ENCODE data around the gene SLC22A23.
A peak's percentile ranks its signal among the peaks of the same experiment; 100 is the strongest.

The SLC22A23 gene

GRCh38 chr6:3359973-3360726 is 96.7 kb downstream of the SLC22A23 start:
- no peaks in the 10 kb centered on the region for H3K9me3 Mint-ChIP-seq (ENCODE audit: low read depth)
- peaks cover 4% of the 10 kb centered on the region for H3K36me3 Mint-ChIP-seq
- no peak overlapping the region for H3K27ac Mint-ChIP-seq
- peaks cover 22% of the 10 kb centered on the region for H3K4me1 Mint-ChIP-seq (ENCODE audit: low read depth)
- no peak overlapping the region for H3K4me3 Mint-ChIP-seq
- H3K27me3 Mint-ChIP-seq, result no peaks in the 10 kb centered on the region

- peaks cover 4% of the 10 kb centered on the region for H3K36me3 Mint-ChIP-seq
- H3K27me3 Mint-ChIP-seq, result no peaks in the 10 kb centered on the region
- H3K4me3 Mint-ChIP-seq, result no peak overlapping the region
- H3K9me3 Mint-ChIP-seq (ENCODE audit: low read depth), result no peaks in the 10 kb centered on the region
- no peak overlapping the region for H3K27ac Mint-ChIP-seq
- H3K4me1 Mint-ChIP-seq (ENCODE audit: low read depth), result peaks cover 31% of the 10 kb centered on the region
Measured at GRCh38 chr6:3359101-3359752, 97.6 kb downstream of the SLC22A23 start.

- Mint-ChIP-seq H3K4me3 (no peak overlapping the region), H3K27me3 (no peaks in the 10 kb centered on the region), H3K4me1 (ENCODE audit: low read depth) (peaks cover 38% of the 10 kb centered on the region), H3K27ac (peak overlapping the region; percentile 46), H3K36me3 (peaks cover 2% of the 10 kb centered on the region), H3K9me3 (ENCODE audit: low read depth) (no peaks in the 10 kb centered on the region)
Measured at GRCh38 chr6:3358413-3359100, 98.3 kb downstream of the SLC22A23 start.

GRCh38 chr6:3357678-3358077 is 99.2 kb downstream of the SLC22A23 start:
- Mint-ChIP-seq H3K4me3 (no peak overlapping the region), H3K4me1 (ENCODE audit: low read depth) (peaks cover 39% of the 10 kb centered on the region), H3K36me3 (no peaks in the 10 kb centered on the region), H3K27me3 (no peaks in the 10 kb centered on the region), H3K27ac (no peak overlapping the region), H3K9me3 (ENCODE audit: low read depth) (no peaks in the 10 kb centered on the region)

GRCh38 chr6:3356824-3357420 is 99.9 kb downstream of the SLC22A23 start:
- Mint-ChIP-seq H3K27ac (peak overlapping the region; percentile 61), H3K27me3 (no peaks in the 10 kb centered on the region), H3K36me3 (no peaks in the 10 kb centered on the region), H3K4me3 (peak overlapping the region; percentile 85), H3K4me1 (ENCODE audit: low read depth) (peaks cover 39% of the 10 kb centered on the region), H3K9me3 (ENCODE audit: low read depth) (no peaks in the 10 kb centered on the region)

- H3K4me3 Mint-ChIP-seq, result peak overlapping the region; percentile 85
- H3K36me3 Mint-ChIP-seq, result no peaks in the 10 kb centered on the region
- H3K9me3 Mint-ChIP-seq (ENCODE audit: low read depth), result no peaks in the 10 kb centered on the region
- H3K4me1 Mint-ChIP-seq (ENCODE audit: low read depth), result peaks cover 39% of the 10 kb centered on the region
- no peaks in the 10 kb centered on the region for H3K27me3 Mint-ChIP-seq
- peak overlapping the region; percentile 61 for H3K27ac Mint-ChIP-seq
Measured at GRCh38 chr6:3356056-3356823, 100.6 kb downstream of the SLC22A23 start.

- no peaks in the 10 kb centered on the region for H3K9me3 Mint-ChIP-seq (ENCODE audit: low read depth)
- H3K4me3 Mint-ChIP-seq, result peak overlapping the region; percentile 85
- no peaks in the 10 kb centered on the region for H3K36me3 Mint-ChIP-seq
- peaks cover 39% of the 10 kb centered on the region for H3K4me1 Mint-ChIP-seq (ENCODE audit: low read depth)
- no peaks in the 10 kb centered on the region for H3K27me3 Mint-ChIP-seq
- H3K27ac Mint-ChIP-seq, result peak overlapping the region; percentile 91
Measured at GRCh38 chr6:3355358-3356055, 101.3 kb downstream of the SLC22A23 start.

GRCh38 chr6:3355011-3355357 is 101.9 kb downstream of the SLC22A23 start:
- Mint-ChIP-seq H3K36me3 (no peaks in the 10 kb centered on the region), H3K9me3 (ENCODE audit: low read depth) (no peaks in the 10 kb centered on the region), H3K27ac (peak overlapping the region; percentile 91), H3K4me3 (peak overlapping the region; percentile 33), H3K4me1 (ENCODE audit: low read depth) (peaks cover 39% of the 10 kb centered on the region), H3K27me3 (no peaks in the 10 kb centered on the region)

- no peaks in the 10 kb centered on the region for H3K9me3 Mint-ChIP-seq (ENCODE audit: low read depth)
- H3K4me3 Mint-ChIP-seq, result no peak overlapping the region
- peaks cover 39% of the 10 kb centered on the region for H3K4me1 Mint-ChIP-seq (ENCODE audit: low read depth)
- H3K27ac Mint-ChIP-seq, result no peak overlapping the region
- peaks cover 4% of the 10 kb centered on the region for H3K36me3 Mint-ChIP-seq
- H3K27me3 Mint-ChIP-seq, result no peaks in the 10 kb centered on the region
Measured at GRCh38 chr6:3353939-3354338, 102.9 kb downstream of the SLC22A23 start.

GRCh38 chr6:3353213-3353903 is 103.5 kb downstream of the SLC22A23 start:
- H3K36me3 Mint-ChIP-seq, result peaks cover 4% of the 10 kb centered on the region
- H3K27me3 Mint-ChIP-seq, result no peaks in the 10 kb centered on the region
- peaks cover 38% of the 10 kb centered on the region for H3K4me1 Mint-ChIP-seq (ENCODE audit: low read depth)
- H3K9me3 Mint-ChIP-seq (ENCODE audit: low read depth), result no peaks in the 10 kb centered on the region
- no peak overlapping the region for H3K27ac Mint-ChIP-seq
- no peak overlapping the region for H3K4me3 Mint-ChIP-seq

- H3K4me3 Mint-ChIP-seq, result no peak overlapping the region
Measured at GRCh38 chr6:3352678-3353077, 104.2 kb downstream of the SLC22A23 start.

GRCh38 chr6:3351829-3352524 is 104.9 kb downstream of the SLC22A23 start:
- H3K4me3 Mint-ChIP-seq, result no peak overlapping the region
- peaks cover 35% of the 10 kb centered on the region for H3K4me1 Mint-ChIP-seq (ENCODE audit: low read depth)
- no peaks in the 10 kb centered on the region for H3K27me3 Mint-ChIP-seq
- no peak overlapping the region for H3K27ac Mint-ChIP-seq
- H3K9me3 Mint-ChIP-seq (ENCODE audit: low read depth), result no peaks in the 10 kb centered on the region
- H3K36me3 Mint-ChIP-seq, result peaks cover 4% of the 10 kb centered on the region

More at GRCh38 chr6:3352678-3353077, 104.2 kb downstream of the SLC22A23 start:
- H3K4me1 Mint-ChIP-seq (ENCODE audit: low read depth), result peaks cover 35% of the 10 kb centered on the region
- peaks cover 4% of the 10 kb centered on the region for H3K36me3 Mint-ChIP-seq
- no peaks in the 10 kb centered on the region for H3K27me3 Mint-ChIP-seq
- H3K27ac Mint-ChIP-seq, result no peak overlapping the region
- H3K9me3 Mint-ChIP-seq (ENCODE audit: low read depth), result no peaks in the 10 kb centered on the region

- no peaks in the 10 kb centered on the region for H3K27me3 Mint-ChIP-seq
- peaks cover 29% of the 10 kb centered on the region for H3K4me1 Mint-ChIP-seq (ENCODE audit: low read depth)
- H3K36me3 Mint-ChIP-seq, result peaks cover 4% of the 10 kb centered on the region
- H3K27ac Mint-ChIP-seq, result no peak overlapping the region
- no peak overlapping the region for H3K4me3 Mint-ChIP-seq
- no peaks in the 10 kb centered on the region for H3K9me3 Mint-ChIP-seq (ENCODE audit: low read depth)
Measured at GRCh38 chr6:3351105-3351676, 105.7 kb downstream of the SLC22A23 start.
